Stimulated activated memory B cell treated with anti-CD40 and anti-IgM and Interleukin-4, amounts not matched to agents 10 μg/mL and 1 μg/mL and 100 μg/mL, for 72 hours (primary cell): ENCODE measurements around the gene CEACAM19.
"Not testable (repeated sequence)": the region's sequence is repeated elsewhere in the genome, so short reads cannot be mapped to it uniquely, and the experiment has no call there.

ENCODE experiments used
- ATAC-seq: fragments of 150-1000 bp; cut with Tn5 transposase; 2 replicates; pipeline ENCODE4 v1.10.0; 2021
- H3K27ac Mint-ChIP-seq: one replicate; pipeline ENCODE4 v1.8.0; 2022; ENCODE audit warnings: mild to moderate bottlenecking, mixed read lengths
- H3K27me3 Mint-ChIP-seq: one replicate; pipeline ENCODE4 v1.8.0; 2022; ENCODE audit warnings: mixed read lengths
- H3K36me3 Mint-ChIP-seq: one replicate; pipeline ENCODE4 v1.8.0; 2022; ENCODE audit warnings: mixed read lengths
- H3K4me1 Mint-ChIP-seq: one replicate; pipeline ENCODE4 v1.8.0; 2022; ENCODE audit warnings: mixed read lengths
- H3K4me3 Mint-ChIP-seq: one replicate; pipeline ENCODE4 v1.8.0; 2022; ENCODE audit warnings: mild to moderate bottlenecking, moderate library complexity, mixed read lengths
- H3K9me3 Mint-ChIP-seq: one replicate; pipeline ENCODE4 v1.8.0; 2022; ENCODE audit warnings: mixed read lengths

CEACAM19 gene

DNA sequence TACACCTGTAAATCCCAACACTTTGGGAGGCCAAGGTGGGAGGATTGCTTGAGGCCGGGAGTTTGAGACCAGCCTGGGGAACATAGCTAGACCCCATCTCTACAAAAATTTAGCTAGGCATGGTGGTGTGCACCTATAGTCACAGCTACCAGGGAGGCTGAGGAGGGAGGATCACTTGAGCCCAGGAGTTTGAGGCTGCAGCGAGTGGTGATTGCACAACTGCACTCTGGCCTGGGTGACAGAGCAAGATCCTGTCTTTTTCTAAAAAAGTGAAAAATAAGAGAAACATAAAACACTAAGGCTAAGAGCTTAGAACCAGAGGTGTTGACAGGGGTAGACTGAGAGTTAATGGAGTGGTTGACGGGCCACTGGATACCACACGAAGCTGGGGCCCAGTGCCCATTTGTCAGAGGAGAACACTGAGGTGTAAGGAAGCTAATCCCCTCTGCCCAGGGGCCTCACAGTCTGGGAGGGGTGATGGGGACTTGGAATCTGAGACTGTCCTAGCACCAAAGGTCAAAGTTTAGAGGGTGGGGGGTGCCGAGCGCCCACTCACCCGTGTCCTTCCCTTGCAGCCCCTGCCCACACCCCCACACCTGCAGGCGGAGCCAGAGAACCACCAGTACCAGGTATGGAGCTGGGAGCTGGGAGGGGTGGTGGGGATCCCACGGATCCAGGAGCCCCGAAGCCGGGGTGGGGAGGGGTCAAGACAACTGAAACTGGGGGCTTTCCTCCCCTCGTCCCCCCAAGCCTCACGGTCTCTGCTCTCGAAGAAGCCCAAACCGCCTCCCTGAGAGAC is 10.9 kb downstream of the CEACAM19 start:
- no peak overlapping the region for H3K4me3 Mint-ChIP-seq
- no peak overlapping the region for H3K27ac Mint-ChIP-seq
- H3K27me3 Mint-ChIP-seq, result peaks cover 44% of the 10 kb centered on the region
- H3K9me3 Mint-ChIP-seq, result no peaks in the 10 kb centered on the region
- ATAC-seq, result no peak
- H3K4me1 Mint-ChIP-seq, result peaks cover 27% of the 10 kb centered on the region
- H3K36me3 Mint-ChIP-seq, result no peaks in the 10 kb centered on the region

DNA sequence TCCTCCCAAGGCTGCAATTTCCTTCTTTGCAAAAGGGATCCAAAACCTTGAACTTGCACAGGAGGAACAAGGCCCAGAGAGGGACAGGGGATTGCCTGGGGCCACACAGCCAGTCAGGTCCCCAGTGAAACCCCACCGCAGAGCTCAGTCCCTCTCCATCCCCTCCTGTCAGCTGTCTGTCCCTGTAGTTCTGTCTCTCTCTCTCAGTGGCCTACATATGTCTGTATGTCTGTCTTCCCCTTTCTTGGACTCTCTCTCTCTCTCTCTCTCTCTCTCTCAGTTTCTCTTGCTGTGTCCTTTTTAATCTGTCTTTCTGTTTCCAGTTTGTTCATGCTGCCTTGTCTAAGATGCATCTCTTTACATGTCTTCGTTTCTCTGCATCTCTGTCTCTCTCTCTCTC is 11.5 kb downstream of the CEACAM19 start:
- Mint-ChIP-seq H3K27ac (no peak overlapping the region), H3K4me3 (no peak overlapping the region), H3K9me3 (no peaks in the 10 kb centered on the region), H3K4me1 (peaks cover 27% of the 10 kb centered on the region), H3K27me3 (peaks cover 47% of the 10 kb centered on the region), H3K36me3 (no peaks in the 10 kb centered on the region)
- no peak for ATAC-seq

DNA sequence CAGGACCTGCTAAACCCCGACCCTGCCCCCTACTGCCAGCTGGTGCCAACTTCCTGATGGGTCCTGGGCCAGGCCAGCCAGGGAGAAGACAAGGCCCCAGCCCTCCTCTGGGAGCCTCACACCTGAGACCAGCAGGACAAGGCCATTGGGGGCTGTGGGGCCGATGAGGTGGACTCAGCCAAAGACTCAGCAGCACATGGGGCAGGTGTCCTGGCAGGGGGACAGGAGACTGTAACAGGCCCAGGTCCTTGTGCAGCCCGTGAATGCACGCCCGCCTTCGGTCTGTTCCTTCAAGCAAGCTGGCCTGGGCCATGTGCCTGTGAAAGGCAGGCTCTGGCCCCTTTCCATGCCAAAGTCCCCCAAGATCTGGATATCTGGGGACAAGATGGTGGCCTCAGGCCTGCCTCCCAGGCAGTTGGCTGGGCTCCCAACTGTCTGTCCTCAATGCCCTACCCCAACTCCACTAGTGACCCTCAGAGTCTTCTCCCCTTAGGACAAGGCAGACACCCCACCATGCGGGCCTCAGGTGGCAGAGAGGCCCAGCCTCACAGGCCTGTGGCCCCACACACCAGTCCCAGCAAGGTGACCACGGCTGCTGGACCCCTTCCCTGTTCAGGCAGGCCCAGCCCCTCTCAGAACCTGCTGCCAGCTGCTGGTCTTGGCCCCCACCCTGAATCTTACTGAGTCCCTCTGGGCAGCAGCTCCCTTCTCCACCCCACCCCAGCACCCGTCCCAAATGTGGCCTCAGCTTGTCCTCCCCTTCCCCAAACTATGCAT is 12.3 kb downstream of the CEACAM19 start:
- Mint-ChIP-seq H3K4me3 (no peak overlapping the region), H3K36me3 (no peaks in the 10 kb centered on the region), H3K4me1 (peaks cover 27% of the 10 kb centered on the region), H3K27me3 (peaks cover 55% of the 10 kb centered on the region), H3K27ac (no peak overlapping the region), H3K9me3 (no peaks in the 10 kb centered on the region)
- ATAC-seq, result no peak

DNA sequence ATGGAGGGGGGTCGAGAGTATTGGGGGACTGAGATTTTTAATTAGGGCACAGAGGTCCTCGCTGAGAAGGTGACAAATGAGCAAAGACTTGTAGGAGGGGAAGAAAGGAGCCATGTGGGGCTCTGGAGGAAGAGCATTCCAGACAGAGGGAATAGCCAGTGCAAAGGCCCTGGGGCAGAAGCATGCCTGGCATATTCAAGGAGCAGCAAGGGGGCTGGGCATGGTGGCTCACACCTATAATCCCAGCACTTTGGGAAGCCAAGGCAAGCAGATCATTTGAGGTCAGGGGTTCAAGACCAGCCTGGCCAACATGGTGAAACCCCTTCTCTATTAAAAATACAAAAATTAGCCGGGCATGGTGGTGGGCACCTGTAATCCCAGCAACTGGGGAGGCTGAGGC is 13.1 kb downstream of the CEACAM19 start:
- H3K27ac Mint-ChIP-seq, ATAC-seq, H3K4me3 Mint-ChIP-seq, H3K9me3 Mint-ChIP-seq, H3K36me3 Mint-ChIP-seq: not testable (repeated sequence)
- Mint-ChIP-seq H3K27me3 (peaks cover 62% of the 10 kb centered on the region), H3K4me1 (peaks cover 33% of the 10 kb centered on the region)

DNA sequence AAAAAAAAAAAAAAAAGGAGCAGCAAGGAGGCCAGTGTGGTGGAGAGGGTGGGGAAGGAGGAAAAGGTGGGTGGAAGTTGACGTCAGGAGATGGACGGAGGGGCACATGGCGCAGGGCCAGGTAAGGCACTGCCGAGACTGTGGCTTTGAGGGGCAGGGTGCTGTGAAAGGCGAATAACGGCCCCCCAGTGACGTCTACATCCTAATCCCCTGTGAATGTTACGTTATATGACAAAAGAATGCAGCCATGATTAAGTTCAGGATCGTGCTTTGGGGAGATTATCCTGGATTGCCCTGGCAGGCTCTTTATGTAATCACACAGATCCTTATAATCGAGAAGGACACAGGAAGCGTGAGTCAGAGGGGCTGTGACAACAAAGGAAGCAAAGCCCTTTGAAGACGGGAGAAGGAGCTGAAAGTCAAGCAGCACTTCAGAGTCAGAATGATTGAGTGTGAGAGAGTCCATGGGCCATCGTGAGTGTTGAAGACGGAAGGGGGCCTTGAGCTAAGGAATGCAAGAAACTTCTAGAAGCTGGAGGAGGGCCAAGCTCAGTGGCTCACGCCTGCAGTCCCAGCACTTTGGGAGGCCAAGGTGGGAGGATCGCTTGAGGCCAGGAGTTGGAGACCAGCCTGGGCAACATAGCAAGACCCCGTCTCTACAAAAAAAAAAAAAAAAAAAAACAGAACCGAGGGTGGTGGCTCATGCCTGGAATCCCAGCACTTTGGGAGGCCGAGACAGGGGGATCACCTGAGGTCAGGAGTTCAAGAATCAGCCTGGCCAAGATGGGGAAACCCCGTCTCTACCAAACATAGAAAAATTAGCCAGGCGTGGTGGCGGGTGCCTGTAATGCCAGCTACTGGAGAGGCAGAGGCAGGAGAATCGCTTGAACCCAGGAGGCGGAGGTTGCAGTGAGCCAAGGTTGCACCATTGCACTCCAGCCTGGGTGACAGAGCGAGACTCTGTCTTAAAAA is 13.9 kb downstream of the CEACAM19 start:
- peaks cover 67% of the 10 kb centered on the region for H3K27me3 Mint-ChIP-seq
- peak overlapping the region; percentile 4 for H3K4me3 Mint-ChIP-seq
- H3K27ac Mint-ChIP-seq, result no peak overlapping the region
- no peaks in the 10 kb centered on the region for H3K36me3 Mint-ChIP-seq
- H3K4me1 Mint-ChIP-seq, result peaks cover 41% of the 10 kb centered on the region
- no peaks in the 10 kb centered on the region for H3K9me3 Mint-ChIP-seq
- ATAC-seq, result no peak

DNA sequence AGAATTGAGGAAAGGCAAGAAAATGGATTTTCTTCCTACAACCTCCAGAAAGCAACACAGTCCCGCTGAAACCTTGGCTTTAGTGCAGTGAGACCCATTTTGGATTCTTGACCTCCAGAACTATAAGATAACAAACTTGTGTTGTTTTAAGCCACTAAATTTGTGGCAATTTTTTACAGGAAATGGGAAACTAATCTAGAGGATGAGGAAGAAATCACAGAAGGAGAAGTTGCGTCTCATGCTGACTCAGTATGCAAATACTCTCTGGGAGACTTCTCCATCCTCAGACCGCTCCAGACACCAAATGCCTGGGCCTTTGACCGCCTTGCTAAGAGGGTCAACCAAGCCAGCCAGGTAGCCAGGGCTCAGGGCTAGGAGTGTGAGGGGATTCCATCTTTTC is 14.6 kb downstream of the CEACAM19 start:
- Mint-ChIP-seq H3K4me3 (no peak overlapping the region), H3K36me3 (no peaks in the 10 kb centered on the region), H3K27me3 (peaks cover 61% of the 10 kb centered on the region), H3K27ac (no peak overlapping the region), H3K4me1 (peaks cover 41% of the 10 kb centered on the region), H3K9me3 (no peaks in the 10 kb centered on the region)
- no peak for ATAC-seq

DNA sequence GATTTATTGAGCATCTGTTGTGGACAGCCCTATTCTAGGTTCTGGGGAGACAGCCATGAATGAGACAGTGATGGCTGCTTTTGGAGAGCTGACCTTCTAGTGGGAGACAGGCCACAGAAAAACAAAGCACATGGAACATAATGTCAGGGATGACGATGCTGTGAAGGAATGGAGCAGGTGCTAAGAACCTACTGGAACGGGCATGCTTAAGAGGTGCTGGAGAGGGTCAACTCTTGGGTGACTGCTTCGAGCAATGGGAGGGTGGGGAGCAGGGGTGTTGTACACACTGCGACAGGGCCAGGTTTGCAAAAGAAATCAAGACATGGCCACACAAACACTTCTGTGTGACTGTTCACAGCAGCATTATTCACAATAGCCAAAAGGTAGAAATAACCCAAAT is 15.6 kb downstream of the CEACAM19 start:
- Mint-ChIP-seq H3K36me3 (no peaks in the 10 kb centered on the region), H3K9me3 (no peaks in the 10 kb centered on the region), H3K4me1 (peaks cover 47% of the 10 kb centered on the region), H3K4me3 (no peak overlapping the region), H3K27ac (no peak overlapping the region), H3K27me3 (peaks cover 60% of the 10 kb centered on the region)
- ATAC-seq, result no peak

DNA sequence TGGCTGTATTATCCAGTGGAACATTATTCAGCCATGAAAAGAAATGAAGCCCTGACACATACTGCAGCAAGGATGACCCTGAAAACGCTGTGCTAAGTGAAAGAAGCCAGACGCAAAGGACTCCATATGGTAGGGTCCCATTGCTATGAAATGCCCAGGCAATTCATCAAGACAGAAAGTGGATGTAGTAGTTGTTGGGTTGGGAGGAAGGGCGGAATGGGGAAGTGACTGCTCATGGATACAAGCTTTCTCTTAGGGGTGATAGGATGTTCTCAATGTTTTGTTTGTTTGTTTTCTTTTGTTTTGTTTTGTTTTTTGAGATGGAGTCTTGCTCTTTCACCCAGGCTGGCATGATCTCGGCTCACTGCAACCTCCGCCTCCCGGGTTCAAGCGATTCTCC is 16.6 kb downstream of the CEACAM19 start:
- Mint-ChIP-seq H3K4me1 (peaks cover 57% of the 10 kb centered on the region), H3K4me3 (no peak overlapping the region), H3K36me3 (no peaks in the 10 kb centered on the region), H3K9me3 (no peaks in the 10 kb centered on the region), H3K27me3 (peaks cover 56% of the 10 kb centered on the region), H3K27ac (no peak overlapping the region)
- no peak for ATAC-seq

DNA sequence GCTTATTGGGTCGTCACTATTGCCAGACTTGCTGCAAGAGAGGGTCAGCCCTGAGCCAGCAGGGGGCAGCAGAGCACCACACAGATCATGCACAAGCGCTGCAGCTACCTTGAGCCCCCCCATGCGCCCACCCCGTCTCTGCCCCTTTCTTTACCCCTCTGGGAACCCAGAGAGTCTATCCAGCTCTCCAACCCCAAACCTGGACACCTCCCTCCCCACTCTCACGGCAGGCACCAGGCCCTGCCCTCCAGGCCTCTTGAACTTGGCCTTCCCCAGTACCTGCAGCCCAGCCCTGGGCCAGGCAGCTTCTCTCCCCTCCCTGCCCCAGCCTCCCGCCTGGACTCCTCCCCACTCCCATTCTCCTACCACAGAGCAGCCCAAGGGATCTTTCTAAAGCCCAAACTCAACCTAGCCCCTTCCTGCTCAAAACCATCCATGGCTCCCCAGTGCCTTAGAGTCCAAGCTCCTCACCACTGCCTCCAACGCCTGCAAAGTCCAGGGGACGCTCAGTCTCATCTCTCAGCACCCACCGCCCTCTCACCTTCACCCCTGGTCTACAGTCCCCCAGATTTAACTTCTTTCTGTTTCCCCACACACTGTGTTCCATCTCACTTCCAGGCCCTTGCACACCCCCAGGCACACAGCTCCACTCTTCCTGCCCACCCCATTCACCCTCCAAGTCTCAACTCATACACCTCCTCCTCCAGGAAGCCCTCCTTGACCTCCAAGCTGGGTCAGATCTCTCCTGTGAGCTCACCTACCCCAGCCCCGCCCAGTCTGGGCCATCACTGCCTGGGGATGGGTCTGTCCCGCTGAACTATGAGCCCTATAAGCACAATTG is 18.2 kb downstream of the CEACAM19 start:
- Mint-ChIP-seq H3K27me3 (peaks cover 48% of the 10 kb centered on the region), H3K36me3 (no peaks in the 10 kb centered on the region), H3K4me3 (no peak overlapping the region), H3K4me1 (peaks cover 60% of the 10 kb centered on the region), H3K9me3 (no peaks in the 10 kb centered on the region), H3K27ac (no peak overlapping the region)
- ATAC-seq, result peak; percentile 55

DNA sequence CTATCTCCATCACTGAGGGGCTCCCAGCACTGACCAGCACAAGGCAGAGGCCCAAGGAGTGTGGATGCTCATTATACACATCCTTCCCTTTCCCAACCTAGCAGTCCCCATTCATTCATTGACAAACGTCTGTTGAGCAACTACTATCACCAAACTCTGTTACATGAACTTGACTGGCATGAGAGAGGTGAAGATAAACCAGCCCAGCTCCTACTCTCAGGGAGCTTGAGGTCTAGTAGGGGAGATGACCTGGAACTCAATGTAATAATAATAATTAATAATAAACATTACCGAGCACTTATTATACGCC is 18.8 kb downstream of the CEACAM19 start:
- Mint-ChIP-seq H3K9me3 (no peaks in the 10 kb centered on the region), H3K27ac (no peak overlapping the region), H3K4me1 (peaks cover 55% of the 10 kb centered on the region), H3K27me3 (peaks cover 45% of the 10 kb centered on the region), H3K36me3 (no peaks in the 10 kb centered on the region), H3K4me3 (no peak overlapping the region)
- no peak for ATAC-seq

DNA sequence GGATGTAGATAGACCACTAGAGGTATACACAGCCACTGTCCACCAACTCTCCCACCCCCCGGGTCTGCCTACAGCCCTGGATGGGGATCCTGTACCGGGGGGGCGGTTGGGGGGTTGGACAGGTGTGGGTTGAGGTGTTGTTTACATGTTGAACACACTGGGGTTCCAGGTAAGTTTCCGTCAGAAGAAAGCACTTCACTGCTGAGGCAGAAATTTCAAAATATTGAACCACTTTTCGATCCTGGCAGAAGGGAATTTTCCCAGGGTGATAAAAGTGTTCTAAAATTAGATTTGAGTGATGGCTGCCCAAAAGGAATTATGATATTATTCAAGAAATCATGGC is 21.1 kb downstream of the CEACAM19 start:
- Mint-ChIP-seq H3K27ac (peak overlapping the region; percentile 40), H3K9me3 (no peaks in the 10 kb centered on the region), H3K4me3 (peak overlapping the region; percentile 24), H3K27me3 (peaks cover 54% of the 10 kb centered on the region), H3K4me1 (peaks cover 38% of the 10 kb centered on the region), H3K36me3 (no peaks in the 10 kb centered on the region)
- ATAC-seq, result peak; percentile 44

DNA sequence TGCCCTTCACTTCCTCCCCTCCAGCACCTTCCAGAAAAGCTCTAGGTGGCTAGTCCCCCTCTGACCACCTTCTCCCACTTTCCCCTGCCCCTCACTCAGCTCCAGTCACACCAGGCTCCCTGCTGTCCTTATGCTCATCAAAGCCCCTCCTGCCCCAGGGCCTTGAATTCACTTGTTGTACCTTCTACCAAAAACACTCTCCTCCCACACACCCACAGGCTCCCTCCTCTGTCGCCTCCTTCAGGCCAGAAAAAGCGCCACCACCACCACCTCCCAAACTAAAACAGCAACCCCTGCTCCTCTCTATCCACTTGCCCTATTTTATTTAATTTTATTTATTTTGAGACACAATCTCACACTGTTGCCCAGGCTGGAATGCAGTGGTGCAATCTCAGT is 22.9 kb downstream of the CEACAM19 start:
- Mint-ChIP-seq H3K4me1 (peaks cover 34% of the 10 kb centered on the region), H3K9me3 (no peaks in the 10 kb centered on the region), H3K27me3 (peaks cover 51% of the 10 kb centered on the region)

DNA sequence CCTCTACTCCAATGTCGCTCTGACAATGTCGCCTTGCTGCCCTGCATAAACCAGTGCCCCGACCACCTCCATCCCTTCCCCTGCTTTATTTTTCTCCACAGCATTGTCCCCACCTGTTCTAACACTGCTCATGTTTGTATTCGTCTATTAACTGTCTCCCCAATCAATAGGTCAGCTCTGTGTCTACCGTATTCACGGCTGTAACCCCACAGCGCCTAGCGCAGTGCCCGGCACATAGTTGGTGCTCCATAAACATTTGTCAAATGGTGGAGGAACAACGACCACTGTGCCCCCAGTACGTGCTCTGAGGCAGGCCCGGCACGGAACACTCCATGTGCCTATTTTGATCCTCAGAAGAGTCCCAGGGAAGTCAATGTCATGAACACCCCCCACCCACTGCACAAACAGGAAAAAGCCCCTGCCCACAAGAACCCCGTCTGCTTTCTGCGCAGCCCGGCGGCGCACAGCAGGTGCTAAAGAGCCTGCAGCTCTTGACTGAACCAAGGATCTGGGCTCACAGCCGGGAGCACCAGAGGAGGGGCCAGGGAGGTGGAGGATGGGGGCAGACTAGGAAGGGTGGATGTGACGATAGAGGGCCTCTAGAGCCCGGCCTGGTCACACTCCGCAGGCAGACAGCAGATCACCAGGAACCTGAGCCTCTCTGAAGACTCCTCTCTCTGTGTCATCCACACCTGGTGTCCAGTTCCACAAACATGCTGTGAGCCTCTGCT is 25.8 kb downstream of the CEACAM19 start:
- Mint-ChIP-seq H3K4me1 (peaks cover 16% of the 10 kb centered on the region), H3K36me3 (no peaks in the 10 kb centered on the region), H3K27ac (no peak overlapping the region), H3K27me3 (peaks cover 53% of the 10 kb centered on the region), H3K9me3 (no peaks in the 10 kb centered on the region), H3K4me3 (no peak overlapping the region)
- ATAC-seq, result no peak

More for the DNA sequence above, 22.9 kb downstream of the CEACAM19 start:
- H3K36me3 Mint-ChIP-seq, result no peaks in the 10 kb centered on the region
- peak overlapping the region; percentile 7 for H3K27ac Mint-ChIP-seq
- ATAC-seq, result no peak
- H3K4me3 Mint-ChIP-seq, result no peak overlapping the region

DNA sequence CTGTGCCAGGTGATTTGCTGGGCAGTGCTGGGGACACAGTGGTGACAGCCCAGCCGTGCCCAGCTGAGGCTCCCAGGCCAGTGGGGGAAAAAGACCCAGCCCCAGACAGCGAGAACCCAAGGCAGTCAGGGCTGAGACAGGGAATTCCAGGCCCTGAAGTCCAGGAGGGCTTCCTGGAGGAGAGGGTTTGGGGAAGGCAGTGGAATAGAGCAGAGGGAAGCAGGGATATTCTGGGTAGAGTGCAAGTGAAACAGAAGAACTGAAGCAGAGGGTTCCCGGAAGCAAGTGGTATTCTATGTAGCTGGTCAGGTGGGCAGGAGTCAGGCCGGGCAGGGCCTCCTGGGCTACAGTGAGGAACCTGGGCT is 26.4 kb downstream of the CEACAM19 start:
- no peak overlapping the region for H3K27ac Mint-ChIP-seq

More for the DNA sequence above, 26.4 kb downstream of the CEACAM19 start:
- H3K9me3 Mint-ChIP-seq, result no peaks in the 10 kb centered on the region
- H3K4me3 Mint-ChIP-seq, result no peak overlapping the region
- no peak for ATAC-seq
- H3K4me1 Mint-ChIP-seq, result peaks cover 10% of the 10 kb centered on the region
- H3K27me3 Mint-ChIP-seq, result peaks cover 58% of the 10 kb centered on the region
- H3K36me3 Mint-ChIP-seq, result no peaks in the 10 kb centered on the region
